T47D (cell line): Measurements from ENCODE around the gene RALGPS1.
"Not testable (repeated sequence)": the region's sequence is repeated elsewhere in the genome, so short reads cannot be mapped to it uniquely, and the experiment has no call there.

Experiments used
- DNase-seq, 2 experiments: peaks; one replicate each; pipeline versions ENCODE4 v3.0.0 to v3.0.0-alpha.2; 2011 to 2012; ENCODE audit warnings: low read depth in 1 of 2, low spot score in 1 of 2
- JUND ChIP-seq: IDR thresholded peaks from 2 replicates; pipeline ENCODE4 v1.6.1; 2012; ENCODE audit warnings: low read depth
- in situ Hi-C: cut with HindIII; loops from 2 replicates; pipeline ENCODE4 v1.10.0; 2016; ENCODE audit warnings: low sequenced_read_pairs, low pct_unique_long_range_greater_than_20kb

The RALGPS1 gene

DNA sequence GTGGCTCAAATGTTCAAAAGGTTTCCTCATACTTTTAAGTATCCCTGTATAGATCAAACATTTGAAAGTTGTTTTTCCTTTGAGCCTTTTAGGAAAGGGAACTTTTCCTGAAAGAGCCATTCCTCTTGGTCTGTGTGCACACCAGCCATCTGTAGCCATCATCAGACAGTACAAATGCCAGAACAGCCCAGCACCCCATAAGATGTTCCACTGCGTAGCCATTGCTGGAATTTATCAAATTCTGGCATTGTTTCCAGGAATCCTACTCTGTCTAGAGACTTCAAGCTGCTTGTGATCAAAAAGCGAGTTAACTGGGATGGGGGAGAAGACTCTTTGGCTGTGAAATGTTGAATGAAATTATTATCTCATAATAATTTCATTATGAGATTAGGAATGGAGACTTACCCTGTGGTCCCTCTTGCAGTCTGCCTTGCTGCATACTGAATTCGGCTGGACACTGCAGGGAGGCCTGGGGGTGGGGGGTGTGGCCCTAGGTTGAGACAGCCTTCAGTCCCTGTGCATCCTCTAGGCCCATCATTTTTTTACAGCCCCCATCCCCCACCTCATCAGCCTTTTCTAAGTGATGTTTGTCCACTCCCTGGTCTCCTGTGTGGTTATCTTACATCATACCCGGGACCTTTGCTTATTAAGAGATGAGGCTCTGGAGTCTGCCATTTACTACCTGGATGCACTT is 99.8 kb downstream of the RALGPS1 start:
- TF ChIP-seq JUND: no peak
- DNase-seq: no peak
- in situ Hi-C loops: no loop called here

GRCh38 chr9:127014910-127015540 is 100.4 kb downstream of the RALGPS1 start:
- in situ Hi-C loops: no loop called here
- DNase-seq: no peak

DNA sequence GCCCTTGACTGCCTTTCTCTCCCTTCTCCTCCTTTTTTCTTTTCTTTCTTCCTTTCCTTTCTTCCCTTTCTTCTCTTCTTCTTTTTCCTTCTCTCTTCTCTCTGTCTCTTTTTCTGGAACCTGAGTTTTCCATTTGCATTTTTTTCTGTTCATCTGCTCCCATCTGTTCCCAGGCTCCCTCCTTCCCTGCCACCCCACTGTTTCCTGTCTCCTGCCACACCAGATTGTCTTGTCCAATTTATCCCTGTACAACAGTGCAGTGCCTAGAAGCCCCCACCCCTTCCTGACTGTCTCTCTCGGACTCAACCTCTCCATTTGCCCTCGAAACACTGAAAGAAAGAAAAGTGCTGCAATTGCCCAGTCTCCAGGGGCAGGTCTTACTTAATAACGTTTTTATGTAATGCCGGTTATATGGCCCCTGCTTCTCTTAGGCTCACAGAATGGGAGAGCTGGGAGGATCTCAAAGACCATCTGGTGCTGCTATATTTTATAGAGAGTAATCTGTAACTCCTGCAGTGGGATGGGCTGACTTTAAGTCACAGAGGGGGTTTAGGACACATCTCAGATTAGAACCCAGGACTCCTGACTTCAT is 101.4 kb downstream of the RALGPS1 start:
- in situ Hi-C loops: no loop called here
- TF ChIP-seq JUND: no peak
- DNase-seq: no peak

More at GRCh38 chr9:127014910-127015540, 100.4 kb downstream of the RALGPS1 start:
- TF ChIP-seq JUND: no peak

DNA sequence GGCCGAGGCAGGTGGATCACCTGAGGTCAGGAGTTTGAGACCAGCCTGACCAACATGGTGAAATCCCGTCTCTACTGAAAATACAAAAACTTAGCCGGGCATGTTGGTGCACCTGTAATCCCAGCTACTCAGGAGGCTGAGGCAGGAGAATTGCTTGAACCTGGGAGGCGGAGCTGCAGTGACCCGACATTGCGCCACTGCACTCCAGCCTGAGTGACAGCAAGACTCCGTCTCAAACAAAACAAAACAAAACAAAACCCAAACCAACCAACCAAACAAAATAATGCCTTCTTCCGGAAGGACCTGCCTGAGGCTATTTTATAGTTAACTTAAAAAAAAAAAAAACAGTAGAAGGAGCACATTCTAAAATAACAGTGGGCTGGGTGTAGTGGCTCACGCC is 103.4 kb downstream of the RALGPS1 start:
- DNase-seq, in situ Hi-C loops: not testable (repeated sequence)

DNA sequence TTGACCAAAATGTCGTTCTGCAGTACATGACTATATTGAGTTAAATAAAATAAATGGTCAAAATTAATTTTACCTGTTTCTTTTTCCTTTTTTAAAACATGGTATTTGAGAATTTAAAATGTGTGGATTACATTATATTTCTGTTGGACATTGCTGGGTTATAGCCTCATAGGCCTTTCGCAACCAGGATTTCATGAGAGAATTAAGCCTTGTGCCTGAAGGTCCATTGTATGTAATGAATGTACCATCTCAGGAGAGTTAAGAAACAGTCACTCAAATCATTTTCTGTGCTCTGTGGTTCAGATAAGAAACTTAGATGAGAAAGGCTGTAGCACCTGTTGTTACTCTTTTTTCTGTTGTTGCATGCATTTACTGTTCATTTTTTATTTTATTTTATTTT is 104.4 kb downstream of the RALGPS1 start:
- no peak for DNase-seq
- in situ Hi-C loops: no loop called here
- no peak for TF ChIP-seq JUND

GRCh38 chr9:127020036-127020801 is 105.6 kb downstream of the RALGPS1 start:
- no peak for TF ChIP-seq JUND
- in situ Hi-C loops: no loop called here
- DNase-seq: no peak

GRCh38 chr9:127020802-127021078 is 106.2 kb downstream of the RALGPS1 start:
- in situ Hi-C loops: no loop called here
- TF ChIP-seq JUND: no peak
- DNase-seq: no peak

GRCh38 chr9:127021664-127022363 is 107.2 kb downstream of the RALGPS1 start:
- in situ Hi-C loops: no loop called here

GRCh38 chr9:127022913-127023660 is 108.5 kb downstream of the RALGPS1 start:
- no peak for TF ChIP-seq JUND
- in situ Hi-C loops: no loop called here

More at GRCh38 chr9:127021664-127022363, 107.2 kb downstream of the RALGPS1 start:
- no peak for TF ChIP-seq JUND
- DNase-seq: no peak

GRCh38 chr9:127025042-127025441 is 110.5 kb downstream of the RALGPS1 start:
- no peak for TF ChIP-seq JUND
- no peak for DNase-seq
- in situ Hi-C loops: no loop called here

More at GRCh38 chr9:127022913-127023660, 108.5 kb downstream of the RALGPS1 start:
- DNase-seq: no peak

DNA sequence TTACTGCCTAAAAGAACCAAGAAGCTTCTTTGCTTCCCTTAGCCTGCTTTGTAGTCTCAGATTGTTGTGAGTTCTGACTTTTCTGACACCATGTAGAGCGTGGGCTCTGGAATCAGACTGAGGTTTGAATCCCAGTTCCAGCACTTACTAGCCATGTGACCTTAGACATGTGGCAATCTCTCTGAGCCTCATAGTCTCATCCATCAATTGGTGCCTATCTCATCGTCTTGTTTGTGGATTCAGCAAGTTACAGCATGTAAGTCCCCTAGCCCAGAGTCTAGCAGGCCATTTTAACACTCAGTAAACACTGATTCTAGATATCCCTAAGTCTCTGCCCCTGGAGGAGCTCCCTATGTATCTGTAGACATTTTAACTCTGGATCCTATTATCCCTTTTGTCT is 113.1 kb downstream of the RALGPS1 start:
- no peak for DNase-seq
- no peak for TF ChIP-seq JUND
- in situ Hi-C loops: no loop called here

DNA sequence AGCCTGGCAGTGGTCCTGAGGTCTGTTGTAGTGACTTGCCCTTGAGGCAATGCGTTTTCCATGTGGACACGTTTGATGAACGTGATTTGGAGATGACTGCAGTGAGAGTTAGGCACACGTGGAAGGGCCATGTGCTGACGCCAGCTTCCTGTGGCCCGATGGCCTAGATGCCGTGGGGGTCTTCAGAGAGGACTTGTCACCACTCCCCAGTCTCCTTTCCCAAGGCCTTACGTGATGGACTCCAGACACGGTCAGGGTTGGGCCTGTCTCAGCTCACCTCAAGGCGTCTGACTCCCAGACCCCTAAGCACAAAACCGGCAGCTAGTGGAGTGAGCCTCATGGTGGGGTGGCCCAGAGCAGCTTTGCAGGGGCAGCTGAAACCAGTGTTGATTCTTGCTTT is 115.0 kb downstream of the RALGPS1 start:
- no peak for TF ChIP-seq JUND
- in situ Hi-C loops: no loop called here
- no peak for DNase-seq
